Stimulated activated CD4-positive, alpha-beta T cell treated with anti-CD3 and anti-CD28 coated beads, Interleukin-4, amount 100 ng/mL, for 4 hours (primary cell): ENCODE results near the gene NOP56.

Experiments
- DNase-seq, 2 experiments: peaks; one replicate each; pipeline ENCODE4 v3.0.0-alpha.2; 2020

The NOP56 gene

DNA sequence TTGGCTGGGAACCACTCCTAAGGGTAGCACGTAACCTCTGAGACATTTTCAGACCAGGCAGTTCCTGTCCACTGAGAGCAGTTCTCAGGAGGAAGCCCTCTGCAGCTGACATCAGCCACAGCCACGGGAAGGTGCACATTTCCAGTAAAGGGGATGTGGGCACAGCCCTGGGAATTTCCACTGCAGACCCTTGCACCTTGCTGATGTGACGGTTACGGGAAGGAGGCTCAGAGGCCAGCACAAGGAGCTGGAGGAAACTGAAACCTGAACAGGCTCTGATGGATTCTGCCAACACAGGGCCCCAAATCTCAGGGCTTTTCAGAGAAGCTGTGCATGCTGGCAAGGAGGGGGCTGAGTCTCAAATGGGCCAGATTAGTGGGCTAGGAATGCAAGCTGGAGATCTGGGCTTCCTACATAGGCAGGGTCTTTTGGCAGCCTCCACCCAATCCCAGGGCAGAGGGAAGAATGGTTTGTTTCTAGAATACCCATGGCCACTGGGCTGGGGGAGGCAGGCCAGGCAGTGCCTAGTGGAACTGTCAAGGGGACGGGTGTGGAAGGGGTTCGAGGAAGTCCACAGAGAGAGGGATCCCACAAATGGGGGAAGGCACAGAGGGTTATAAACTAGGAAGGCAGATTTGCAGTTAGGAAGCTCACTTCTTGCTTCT is 54.4 kb downstream of the NOP56 start:
- no peak for DNase-seq

DNA sequence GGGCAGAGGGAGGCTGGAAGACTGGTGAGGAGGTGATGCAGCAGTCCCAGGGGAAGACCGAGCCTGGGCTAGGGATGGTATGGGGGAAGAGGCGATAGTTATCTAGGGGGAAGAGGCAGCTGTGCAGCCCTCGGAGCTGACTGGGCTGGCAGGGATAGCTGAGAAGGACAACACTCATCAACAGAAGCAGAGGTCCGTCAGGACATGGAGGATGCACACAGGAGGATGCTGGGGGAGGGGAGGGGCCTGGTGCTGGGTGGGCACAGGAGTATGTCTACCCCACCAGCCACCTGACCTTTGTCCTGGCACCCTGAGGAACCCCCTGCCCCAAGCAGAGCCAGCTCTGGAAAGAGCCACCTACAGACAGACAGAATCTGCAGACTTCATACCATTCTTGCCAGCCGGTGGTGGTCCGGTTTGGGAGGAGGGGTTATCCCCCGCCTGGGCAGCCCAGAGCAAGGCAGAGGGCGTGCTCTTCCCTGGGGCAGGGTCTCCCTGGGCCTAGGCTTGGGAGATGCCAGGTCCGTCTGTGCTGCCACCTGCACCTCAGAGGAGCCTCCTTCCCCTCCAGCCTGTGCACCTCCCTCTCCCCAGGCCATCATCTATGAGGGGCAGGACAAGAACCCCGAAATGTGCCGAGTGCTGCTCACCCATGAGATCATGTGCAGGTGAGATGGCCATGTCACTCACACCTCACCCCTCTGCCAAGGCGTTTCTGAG is 55.1 kb downstream of the NOP56 start:
- DNase-seq = no peak
